Measurements from ENCODE around the gene GPC6. TPM values are rescaled to one million over a fixed set of nuclear protein-coding genes. Genes with fewer than 3 reads are reported as not detected.

GPC6 gene
- total RNA-seq, 2 experiments from 2014 or later: not detected

DNA sequence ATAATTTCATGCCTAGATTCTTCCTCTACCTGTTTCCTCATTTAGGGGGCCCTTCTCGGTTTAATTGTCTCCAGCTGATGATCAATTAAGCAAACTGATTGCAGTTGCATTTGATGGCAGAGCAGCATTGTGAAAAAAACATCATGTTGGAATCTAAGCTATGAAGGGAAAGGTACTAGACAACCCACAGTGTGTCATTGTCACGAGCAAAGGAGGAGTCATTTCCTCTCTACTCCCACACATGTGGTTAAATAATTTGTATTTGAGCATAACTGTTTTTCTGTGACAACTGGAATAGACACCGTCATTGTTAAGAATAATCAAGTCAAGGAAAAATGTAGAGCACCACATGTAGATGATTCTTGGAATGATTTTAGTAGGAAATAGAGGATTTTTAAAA, 1012.5 kb downstream of the GPC6 start:
- Histone ChIP-seq H3K79me2 (ENCODE audit: insufficient read depth, low read depth, low read length) (no peaks in the 10 kb centered on the region), H4K20me1 (ENCODE audit: insufficient read depth, low read length) (no peaks in the 10 kb centered on the region), H3K36me3 (ENCODE audit: insufficient read depth, low read length) (no peaks in the 10 kb centered on the region), H3K4me1 (ENCODE audit: insufficient read depth, low read length, poor library complexity, severe bottlenecking) (no peaks in the 10 kb centered on the region), H3K9me3 (ENCODE audit: low read length) (no peaks in the 10 kb centered on the region), H3K4me2 (ENCODE audit: low read length) (no peak overlapping the region), H3K9me2 (ENCODE audit: insufficient read depth, low read length) (no peaks in the 10 kb centered on the region), H2AFZ (ENCODE audit: low read length) (no peak overlapping the region), H3K4me3 (ENCODE audit: low read depth, low read length, poor library complexity, severe bottlenecking) (no peak overlapping the region), H3K27ac (ENCODE audit: low read depth, low read length, poor library complexity, severe bottlenecking) (no peak overlapping the region)
- no peak for DNase-seq (ENCODE audit: low spot score)
- TF ChIP-seq, protein P1, sequence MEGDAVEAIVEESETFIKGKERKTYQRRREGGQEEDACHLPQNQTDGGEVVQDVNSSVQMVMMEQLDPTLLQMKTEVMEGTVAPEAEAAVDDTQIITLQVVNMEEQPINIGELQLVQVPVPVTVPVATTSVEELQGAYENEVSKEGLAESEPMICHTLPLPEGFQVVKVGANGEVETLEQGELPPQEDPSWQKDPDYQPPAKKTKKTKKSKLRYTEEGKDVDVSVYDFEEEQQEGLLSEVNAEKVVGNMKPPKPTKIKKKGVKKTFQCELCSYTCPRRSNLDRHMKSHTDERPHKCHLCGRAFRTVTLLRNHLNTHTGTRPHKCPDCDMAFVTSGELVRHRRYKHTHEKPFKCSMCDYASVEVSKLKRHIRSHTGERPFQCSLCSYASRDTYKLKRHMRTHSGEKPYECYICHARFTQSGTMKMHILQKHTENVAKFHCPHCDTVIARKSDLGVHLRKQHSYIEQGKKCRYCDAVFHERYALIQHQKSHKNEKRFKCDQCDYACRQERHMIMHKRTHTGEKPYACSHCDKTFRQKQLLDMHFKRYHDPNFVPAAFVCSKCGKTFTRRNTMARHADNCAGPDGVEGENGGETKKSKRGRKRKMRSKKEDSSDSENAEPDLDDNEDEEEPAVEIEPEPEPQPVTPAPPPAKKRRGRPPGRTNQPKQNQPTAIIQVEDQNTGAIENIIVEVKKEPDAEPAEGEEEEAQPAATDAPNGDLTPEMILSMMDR (conservative IDR thresholded peaks at IDR 0.05; ENCODE audit: low read length): no peak
- TF ChIP-seq EZH2phosphoT487 (IDR thresholded peaks at IDR 0.05; ENCODE audit: borderline replicate concordance, low read depth, low read length): no peak
- intact Hi-C loops (cut with micrococcal nuclease; ENCODE audit: unreplicated experiment): no loop called here
- POLR2A ChIA-PET: no interaction called here
- BruUV-seq (replicated peaks): no TSS peak
- CTCF ChIA-PET (ENCODE audit: unreplicated experiment): no interaction called here

- H2AFZ ChIP-seq (ENCODE audit: low read length): no peak overlapping the region
- H4K20me1 ChIP-seq (ENCODE audit: insufficient read depth, low read length): no peaks in the 10 kb centered on the region
- H3K4me1 ChIP-seq (ENCODE audit: insufficient read depth, low read length, poor library complexity, severe bottlenecking): no peaks in the 10 kb centered on the region
- intact Hi-C loops (cut with micrococcal nuclease; ENCODE audit: unreplicated experiment): no loop called here
- POLR2A ChIA-PET: no interaction called here
- H3K9me2 ChIP-seq (ENCODE audit: insufficient read depth, low read length): no peaks in the 10 kb centered on the region
- no peak for DNase-seq (ENCODE audit: low spot score)
- H3K79me2 ChIP-seq (ENCODE audit: insufficient read depth, low read depth, low read length): no peaks in the 10 kb centered on the region
- no peaks in the 10 kb centered on the region for H3K9me3 ChIP-seq (ENCODE audit: low read length)
- no peak overlapping the region for H3K4me3 ChIP-seq (ENCODE audit: low read depth, low read length, poor library complexity, severe bottlenecking)
- H3K4me2 ChIP-seq (ENCODE audit: low read length): no peak overlapping the region
- H3K36me3 ChIP-seq (ENCODE audit: insufficient read depth, low read length): no peaks in the 10 kb centered on the region
- BruUV-seq (replicated peaks): no TSS peak
- TF ChIP-seq, protein P1 (conservative IDR thresholded peaks at IDR 0.05; ENCODE audit: low read length): no peak
- TF ChIP-seq EZH2phosphoT487 (IDR thresholded peaks at IDR 0.05; ENCODE audit: borderline replicate concordance, low read depth, low read length): no peak
- H3K27ac ChIP-seq (ENCODE audit: low read depth, low read length, poor library complexity, severe bottlenecking): no peak overlapping the region
- CTCF ChIA-PET (ENCODE audit: unreplicated experiment): no interaction called here
Observed at GRCh38 chr13:94242554-94242953, 1015.9 kb downstream of the GPC6 start.

- no peaks in the 10 kb centered on the region for H4K20me1 ChIP-seq (ENCODE audit: insufficient read depth, low read length)
- TF ChIP-seq EZH2phosphoT487 (IDR thresholded peaks at IDR 0.05; ENCODE audit: borderline replicate concordance, low read depth, low read length): no peak
- TF ChIP-seq, protein P1 (conservative IDR thresholded peaks at IDR 0.05; ENCODE audit: low read length): no peak
- H3K4me1 ChIP-seq (ENCODE audit: insufficient read depth, low read length, poor library complexity, severe bottlenecking): no peaks in the 10 kb centered on the region
- no peak overlapping the region for H2AFZ ChIP-seq (ENCODE audit: low read length)
- no peak for DNase-seq (ENCODE audit: low spot score)
- H3K9me2 ChIP-seq (ENCODE audit: insufficient read depth, low read length): no peaks in the 10 kb centered on the region
- H3K36me3 ChIP-seq (ENCODE audit: insufficient read depth, low read length): no peaks in the 10 kb centered on the region
- H3K4me2 ChIP-seq (ENCODE audit: low read length): no peak overlapping the region
- ChIA-PET CTCF (ENCODE audit: unreplicated experiment) (no interaction called here), POLR2A (no interaction called here)
- no peak overlapping the region for H3K4me3 ChIP-seq (ENCODE audit: low read depth, low read length, poor library complexity, severe bottlenecking)
- no peak overlapping the region for H3K27ac ChIP-seq (ENCODE audit: low read depth, low read length, poor library complexity, severe bottlenecking)
- H3K79me2 ChIP-seq (ENCODE audit: insufficient read depth, low read depth, low read length): no peaks in the 10 kb centered on the region
- no peaks in the 10 kb centered on the region for H3K9me3 ChIP-seq (ENCODE audit: low read length)
- no TSS peak for BruUV-seq (replicated peaks)
- intact Hi-C loops (cut with micrococcal nuclease; ENCODE audit: unreplicated experiment): no loop called here
Observed at GRCh38 chr13:94243551-94243950, 1016.9 kb downstream of the GPC6 start.

Data from OCI-LY7 (cell line).